ENCODE measurements around the gene SDK1.
"Not testable (repeated sequence)": the region's sequence is repeated elsewhere in the genome, so short reads cannot be mapped to it uniquely, and the experiment has no call there.

Gene SDK1

GRCh38 chr7:4270941-4271715 is 970.1 kb downstream of the SDK1 start:
- DNase-seq (ENCODE audit: low spot score), result no peak

GRCh38 chr7:4271716-4272015 is 970.6 kb downstream of the SDK1 start:
- no peak for DNase-seq (ENCODE audit: low spot score)

GRCh38 chr7:4272141-4272540 is 971.1 kb downstream of the SDK1 start:
- DNase-seq (ENCODE audit: low spot score), result no peak

GRCh38 chr7:4273566-4274230 is 972.6 kb downstream of the SDK1 start:
- DNase-seq (ENCODE audit: low spot score), result no peak

GRCh38 chr7:4274286-4274685 is 973.2 kb downstream of the SDK1 start:
- no peak for DNase-seq (ENCODE audit: low spot score)

- no peak for DNase-seq (ENCODE audit: low spot score)
Observed at GRCh38 chr7:4277936-4278335, 976.9 kb downstream of the SDK1 start.

GRCh38 chr7:4279216-4279615 is 978.2 kb downstream of the SDK1 start:
- no peak for DNase-seq (ENCODE audit: low spot score)

- no peak for DNase-seq (ENCODE audit: low spot score)
Observed at GRCh38 chr7:4281231-4281993, 980.4 kb downstream of the SDK1 start.

- DNase-seq (ENCODE audit: low spot score), result no peak
Observed at GRCh38 chr7:4282434-4283223, 981.6 kb downstream of the SDK1 start.

GRCh38 chr7:4286351-4286750 is 985.3 kb downstream of the SDK1 start:
- DNase-seq (ENCODE audit: low spot score), result no peak

- DNase-seq (ENCODE audit: low spot score), result no peak
Observed at GRCh38 chr7:4288791-4289394, 987.8 kb downstream of the SDK1 start.

- no peak for DNase-seq (ENCODE audit: low spot score)
Observed at GRCh38 chr7:4297165-4297917, 996.3 kb downstream of the SDK1 start.

- DNase-seq (ENCODE audit: low spot score), result no peak
Observed at GRCh38 chr7:4297918-4298219, 996.8 kb downstream of the SDK1 start.

- no peak for DNase-seq (ENCODE audit: low spot score)
Observed at GRCh38 chr7:4299431-4299830, 998.4 kb downstream of the SDK1 start.

GRCh38 chr7:4302203-4302905 is 1001.3 kb downstream of the SDK1 start:
- DNase-seq (ENCODE audit: low spot score), result no peak

- DNase-seq (ENCODE audit: low spot score), result no peak
Observed at GRCh38 chr7:4307316-4308204, 1006.5 kb downstream of the SDK1 start.

- DNase-seq (ENCODE audit: low spot score), result no peak
Observed at GRCh38 chr7:4308205-4308590, 1007.1 kb downstream of the SDK1 start.

- DNase-seq (ENCODE audit: low spot score), result not testable (repeated sequence)
Observed at GRCh38 chr7:4313911-4314310, 1012.9 kb downstream of the SDK1 start.

- not testable (repeated sequence) for DNase-seq (ENCODE audit: low spot score)
Observed at GRCh38 chr7:4314316-4314715, 1013.3 kb downstream of the SDK1 start.

Data from CD4-positive, alpha-beta T cell treated with Interleukin-15 for 4 hours (primary cell).